Kidney (tissue), 14 donors: ENCODE data around the gene TAS2R16. TPM values are rescaled to one million over a fixed set of nuclear protein-coding genes. Genes with fewer than 3 reads are reported as not detected.

Experiments
- DNase-seq, 5 donors: peaks; one replicate each; pipeline ENCODE4 v3.0.0-alpha.2; 2013 to 2020
- FAIRE-seq: peaks from 2 replicates; lab custom pipeline; 2012; peaks lifted over from hg19 to GRCh38; lab: Jason Lieb, UNC
- H3K27ac ChIP-seq, 2 donors: one replicate each; pipeline ENCODE4 v1.7.0; 2013; ENCODE audit warnings: low read depth in 2 of 2, low read length in 2 of 2, inconsistent platforms in 1 of 2
- H3K27me3 ChIP-seq: one replicate; pipeline ENCODE4 v1.7.1; 2013; ENCODE audit warnings: low read length, inconsistent platforms; ENCODE audit not compliant: control insufficient read depth, insufficient read depth
- H3K36me3 ChIP-seq, 3 donors: one replicate each; pipeline versions ENCODE4 v1.7.0 to v1.7.1; 2013; ENCODE audit warnings: low read length in 3 of 3, control low read depth in 1 of 3, inconsistent platforms in 1 of 3; ENCODE audit not compliant: insufficient read depth in 3 of 3, control insufficient read depth in 2 of 3
- H3K4me1 ChIP-seq, 3 donors: one replicate each; pipeline versions ENCODE4 v1.7.0 to v1.7.1; 2013; ENCODE audit warnings: low read length in 3 of 3, inconsistent platforms in 1 of 3, low read depth in 1 of 3; ENCODE audit not compliant: control insufficient read depth in 2 of 3, insufficient read depth in 2 of 3
- H3K4me3 ChIP-seq, 3 donors: one replicate each; pipeline versions ENCODE4 v1.7.0 to v1.8.1; 2013; ENCODE audit warnings: low read length in 3 of 3, control low read depth in 1 of 3, inconsistent platforms in 1 of 3
- H3K9ac ChIP-seq, 3 donors: one replicate each; pipeline versions ENCODE4 v1.7.0 to v1.7.1; 2013; ENCODE audit warnings: low read length in 3 of 3, control low read depth in 1 of 3, inconsistent platforms in 1 of 3
- H3K9me3 ChIP-seq, 3 donors: one replicate each; pipeline versions ENCODE4 v1.7.0 to v1.7.1; 2013; ENCODE audit warnings: low read length in 3 of 3, control low read depth in 1 of 3, inconsistent platforms in 1 of 3; ENCODE audit not compliant: control insufficient read depth in 2 of 3, insufficient read depth in 1 of 3
- CTCF ChIP-seq: IDR thresholded peaks from 3 replicates; pipeline ENCODE4 v1.5.1; 2012; ENCODE audit warnings: mild to moderate bottlenecking, moderate library complexity, borderline replicate concordance; ENCODE audit not compliant: insufficient read depth; ENCODE audit errors: extremely low read depth
- intact Hi-C: fragments of 100-400 bp; cut with DNase I; formaldehyde crosslinking; loops from one replicate; pipeline ENCODE4 v1.11.1; 2022
- polyA plus RNA-seq: library from polyadenylated mRNA; stranded (reverse); fragments of 350-450 nt; fragmentation: Illumina TruSeq; extraction: RNeasy Lipid Tissue Mini Kit (QIAGEN cat#74804); gene quantifications from one replicate; pipeline ENCODE4 v1.2.3, GENCODE V29; 2014; ENCODE audit warnings: low read depth, low replicate concordance; ENCODE audit not compliant: insufficient read depth
- total RNA-seq: library from RNA; stranded (reverse); fragmentation: NEBNext Ultra II Directional; extraction: Animal tissue kit (Norgen Biotek cat#: 25700); gene quantifications from one replicate; pipeline ENCODE4 v1.2.1, GENCODE V29; 2021
- donor health status: control.
- donor health status: control.
- donor health status: control.
- donor health status: control.
- donor health status: control.
- donor health status: DM: yes; HTN: yes; CAD: no.
- donor health status: Normal renal cell carcinoma (clear cell type).

TAS2R16 gene
- total and polyA plus RNA-seq, 2 donors from 2014 or later = not detected

GRCh38 chr7:122987463-122987862 is 8.0 kb downstream of the TAS2R16 start:
- Histone ChIP-seq H3K27me3 (no peaks in the 10 kb centered on the region), H3K36me3 (no peaks in the 10 kb centered on the region), H3K9ac (no peak overlapping the region), H3K4me3 (no peak overlapping the region), H3K4me1 (no peaks in the 10 kb centered on the region), H3K9me3 (no peaks in the 10 kb centered on the region), H3K27ac (no peak overlapping the region)
- FAIRE-seq (no peak), DNase-seq (no peak)
- TF ChIP-seq CTCF = no peak
- intact Hi-C loops = no loop called here

GRCh38 chr7:122984021-122984420 is 11.5 kb downstream of the TAS2R16 start:
- DNase-seq (no peak), FAIRE-seq (no peak)
- no peaks in the 10 kb centered on the region for H3K36me3 ChIP-seq
- H3K4me1 ChIP-seq = no peaks in the 10 kb centered on the region
- H3K27ac ChIP-seq = no peak overlapping the region
- H3K9me3 ChIP-seq = no peaks in the 10 kb centered on the region
- no peak overlapping the region for H3K9ac ChIP-seq
- H3K27me3 ChIP-seq = no peaks in the 10 kb centered on the region
- intact Hi-C loops = no loop called here
- no peak overlapping the region for H3K4me3 ChIP-seq
- TF ChIP-seq CTCF = no peak

- FAIRE-seq (no peak), DNase-seq (no peak)
These were observed 12.2 kb downstream of the TAS2R16 start for GRCh38 chr7:122983261-122983660.

More at GRCh38 chr7:122983261-122983660, 12.2 kb downstream of the TAS2R16 start:
- Histone ChIP-seq H3K9me3 (no peaks in the 10 kb centered on the region), H3K4me1 (no peaks in the 10 kb centered on the region), H3K27ac (no peak overlapping the region), H3K4me3 (no peak overlapping the region), H3K36me3 (no peaks in the 10 kb centered on the region), H3K9ac (no peak overlapping the region), H3K27me3 (no peaks in the 10 kb centered on the region)
- TF ChIP-seq CTCF = no peak
- intact Hi-C loops = no loop called here
